HG03066 (cell line): ENCODE results near the gene CYP26A1.

Experiments used
- ATAC-seq: cut with Tn5 transposase; IDR thresholded peaks from one replicate; pipeline ENCODE4 v1.9.1; 2021; ENCODE audit warnings: low read depth; ENCODE audit not compliant: unreplicated experiment

The CYP26A1 gene

DNA sequence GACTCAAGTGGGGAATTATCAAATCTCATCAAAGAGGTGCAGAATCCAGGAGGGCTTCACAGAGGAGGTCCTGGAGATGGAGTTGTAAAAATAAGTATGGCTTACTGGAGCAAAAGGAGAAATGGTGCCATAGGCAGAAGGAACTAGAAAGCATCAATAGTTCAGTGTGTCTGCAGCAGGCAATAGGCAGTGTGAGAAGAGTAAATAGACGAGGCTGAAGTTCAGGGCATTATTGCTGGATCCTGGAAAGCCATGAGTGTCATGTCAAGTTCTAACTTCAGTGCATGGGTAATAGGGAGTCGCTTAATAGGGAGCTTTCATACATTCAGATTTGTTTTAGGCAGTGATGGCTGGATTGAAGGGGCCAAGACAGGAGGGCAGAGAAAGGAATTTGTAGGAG, 39.3 kb downstream of the CYP26A1 start:
- ATAC-seq, result no peak

DNA sequence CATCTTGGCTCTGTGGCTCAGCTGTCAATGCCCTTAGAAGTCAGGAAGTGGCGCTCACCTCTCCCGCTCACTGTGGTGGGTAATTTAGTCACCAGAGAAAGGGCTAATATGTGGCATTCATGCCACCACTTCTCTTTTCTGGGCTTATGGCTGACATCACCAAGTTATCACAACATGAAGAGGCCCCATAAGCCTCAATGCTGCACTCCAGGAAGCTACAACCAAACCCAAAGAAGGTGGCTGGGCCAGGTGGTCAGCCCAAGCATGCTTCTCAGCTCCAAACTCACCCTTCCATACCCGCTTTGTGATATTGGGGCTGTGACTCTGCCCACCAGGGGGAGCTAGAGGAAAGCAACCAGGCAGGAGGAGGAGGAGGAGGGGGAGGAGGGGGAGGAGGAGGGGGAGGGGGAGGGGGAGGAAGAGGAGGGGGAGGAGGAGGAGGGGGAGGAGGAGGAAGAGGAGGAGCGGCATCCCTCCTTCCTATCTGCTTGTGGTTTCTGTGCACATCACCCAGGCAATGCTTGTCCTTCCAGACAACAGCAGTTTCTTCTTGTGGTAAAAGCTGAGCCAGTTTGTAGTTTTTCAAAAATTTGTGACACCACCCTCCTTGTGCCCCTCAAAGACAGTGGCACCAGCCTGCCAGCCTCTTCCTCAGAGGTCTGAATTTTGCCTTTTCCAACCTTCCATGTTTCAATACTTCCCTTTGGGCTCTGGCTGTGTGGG, 42.1 kb downstream of the CYP26A1 start:
- ATAC-seq, result no peak

DNA sequence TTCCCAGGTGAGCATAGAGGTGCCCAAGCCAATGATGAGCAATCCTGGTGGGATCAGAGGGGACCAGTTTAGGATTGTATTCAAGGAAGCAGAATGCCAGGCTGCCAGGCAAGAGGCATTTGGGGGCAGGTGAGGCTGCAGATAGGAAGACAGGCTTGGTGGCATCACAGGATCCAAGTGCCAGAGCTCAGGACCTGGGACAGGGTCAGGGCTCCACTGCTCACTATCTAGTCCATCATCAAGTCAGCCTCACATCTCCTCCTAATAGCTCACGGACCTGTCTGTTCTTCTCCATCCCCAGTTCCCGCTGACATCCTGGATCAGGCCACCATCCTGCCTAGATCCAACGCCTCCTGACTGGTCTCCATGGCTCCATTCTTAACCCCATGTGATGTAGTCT, 47.6 kb downstream of the CYP26A1 start:
- no peak for ATAC-seq

DNA sequence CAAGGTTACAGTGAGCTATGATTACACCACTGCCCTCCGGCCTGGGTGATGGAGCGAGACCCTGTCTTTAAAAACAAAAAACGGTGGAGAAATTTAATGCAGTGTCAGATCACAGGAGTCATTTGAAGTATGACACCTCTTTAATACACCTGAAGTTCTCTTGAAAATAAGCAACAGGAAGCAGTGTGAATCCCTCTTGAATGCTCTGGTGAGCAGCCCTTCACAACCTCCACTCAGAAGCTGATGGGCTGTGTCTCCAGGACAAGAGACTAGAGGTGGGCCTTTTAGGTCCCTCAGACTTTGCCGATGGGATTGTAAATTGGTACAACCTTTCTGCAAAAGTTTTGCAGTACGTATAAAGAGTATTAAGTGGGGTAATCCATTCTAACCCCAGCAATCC, 50.1 kb downstream of the CYP26A1 start:
- ATAC-seq, result no peak

DNA sequence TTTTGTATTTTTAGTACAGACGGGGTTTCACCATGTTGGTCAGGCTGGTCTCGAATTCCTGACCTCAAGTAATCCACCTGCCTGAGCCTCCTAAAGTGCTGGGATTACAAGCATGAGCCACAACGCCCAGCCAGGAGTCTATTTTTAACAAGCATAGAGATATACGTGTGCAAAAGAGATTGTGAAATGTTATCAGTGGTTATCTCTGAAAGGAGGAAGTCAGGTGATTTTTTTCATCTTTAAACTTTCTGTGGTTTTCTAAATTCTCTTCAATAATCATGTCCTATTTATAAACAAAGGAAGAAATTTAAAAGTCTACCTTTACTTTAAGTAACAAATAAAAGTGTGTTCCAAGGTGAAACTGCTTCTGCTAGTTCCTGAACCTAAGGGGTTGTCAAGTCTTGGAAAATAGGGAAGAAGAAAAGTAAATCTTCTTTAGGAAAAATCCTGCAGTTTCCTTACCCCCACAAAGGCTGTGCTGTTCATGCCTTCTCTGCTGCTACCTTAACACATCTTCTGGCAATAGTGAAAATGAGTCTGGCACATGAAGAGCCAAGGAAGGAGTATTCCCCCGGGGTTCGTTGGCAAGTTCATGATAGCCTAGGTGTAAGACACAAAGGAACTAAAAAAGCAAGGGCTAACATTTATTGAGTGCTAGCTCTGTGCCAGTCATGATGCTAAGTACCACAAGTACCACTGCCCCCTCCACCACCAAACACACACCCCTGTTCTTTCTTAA, 51.1 kb downstream of the CYP26A1 start:
- ATAC-seq, result peak; percentile 60

DNA sequence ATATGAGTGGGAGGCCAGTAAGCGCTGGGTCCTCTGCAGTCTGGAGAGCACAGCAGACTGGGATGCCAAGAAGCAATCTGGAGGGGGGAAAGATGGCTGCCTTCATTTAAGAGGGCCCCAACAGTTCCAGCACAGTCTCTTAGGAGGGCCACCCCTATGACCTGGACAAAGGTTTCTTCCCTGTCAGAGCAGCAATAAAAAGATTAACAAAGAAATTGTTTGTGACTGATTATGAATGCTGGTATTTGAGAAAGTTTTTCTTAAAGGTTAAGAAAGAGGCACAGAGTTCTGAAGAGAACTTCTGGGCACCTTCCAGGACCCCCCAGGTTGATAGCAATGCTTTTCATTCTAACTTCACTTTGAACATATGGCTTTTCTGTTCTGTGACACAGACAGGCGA, 52.3 kb downstream of the CYP26A1 start:
- no peak for ATAC-seq

DNA sequence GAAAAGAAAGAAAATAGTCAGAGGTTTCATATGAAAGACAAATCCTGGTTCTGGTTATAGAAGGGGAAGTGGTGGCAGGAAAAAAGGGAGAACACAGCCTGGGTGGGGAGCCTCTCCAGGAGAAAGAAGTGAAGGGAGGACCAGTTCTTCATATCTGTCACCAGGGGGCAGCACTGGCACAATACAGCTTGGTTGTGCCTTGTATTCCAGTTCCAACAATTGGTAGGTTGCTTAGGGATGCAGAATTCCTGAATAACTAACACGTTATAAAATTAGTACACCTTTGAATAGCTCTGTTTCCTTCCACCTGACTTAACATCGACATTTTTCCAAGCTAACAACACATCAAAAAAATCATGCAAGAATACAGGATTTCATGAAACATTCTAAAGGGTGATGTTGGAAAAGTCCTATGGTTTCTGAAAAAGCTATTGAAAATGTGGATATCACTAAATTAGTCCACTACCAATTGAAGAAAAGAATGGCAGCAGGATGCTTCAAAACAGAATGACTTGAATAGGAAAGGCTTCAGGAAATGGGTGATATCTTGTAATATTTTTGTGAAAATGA, 52.9 kb downstream of the CYP26A1 start:
- ATAC-seq, result no peak
